Muscle of leg (tissue), 11 donors: ENCODE measurements around the gene TXK. TPM values are rescaled to one million over a fixed set of nuclear protein-coding genes. Genes with fewer than 3 reads are reported as not detected.

Experiments
- DNase-seq: peaks from one replicate; pipeline ENCODE4 v3.0.0; 2013
- H3K27ac ChIP-seq: one replicate; pipeline ENCODE4 v1.5.1; 2013; ENCODE audit warnings: mild to moderate bottlenecking, low read length, control low read depth
- H3K27me3 ChIP-seq: one replicate; pipeline ENCODE4 v1.6.1; 2013; ENCODE audit warnings: low read length; ENCODE audit not compliant: control insufficient read depth, insufficient read depth
- H3K36me3 ChIP-seq: one replicate; pipeline ENCODE4 v1.6.1; 2013; ENCODE audit warnings: low read length; ENCODE audit not compliant: control insufficient read depth, insufficient read depth
- H3K4me1 ChIP-seq: one replicate; pipeline ENCODE4 v1.6.1; 2013; ENCODE audit warnings: low read length; ENCODE audit not compliant: control insufficient read depth, insufficient read depth
- H3K4me3 ChIP-seq: one replicate; pipeline ENCODE4 v1.5.1; 2013; ENCODE audit warnings: low read length, control low read depth
- H3K9me3 ChIP-seq: replicated peaks from 2 replicates; pipeline ENCODE4 v1.6.1; 2013; ENCODE audit warnings: low read depth, low read length; ENCODE audit not compliant: control insufficient read depth
- WGBS: methylation state at CpG from one replicate; pipeline ENCODE4 v1.1.5; 2013; ENCODE audit warnings: missing lambda C conversion rate; ENCODE audit not compliant: insufficient coverage; 5-methylcytosine and 5-hydroxymethylcytosine counted together
- polyA plus RNA-seq, 8 donors: library from polyadenylated mRNA; unstranded; fragments of 120-200 nt; gene quantifications; one replicate each; pipeline versions ENCODE4 v1.2.1 to v1.2.3, GENCODE V29; 2013; ENCODE audit warnings: inconsistent platforms in 1 of 8, low replicate concordance in 1 of 8; ENCODE audit not compliant: insufficient read length in 8 of 8, insufficient read depth in 1 of 8
- total RNA-seq: library from RNA; stranded (reverse); fragments of 120-200 nt; gene quantifications from one replicate; pipeline ENCODE4 v1.2.4, GENCODE V29; 2013

Gene TXK
- total and polyA plus RNA-seq, 9 donors, result 0.11 to 0.72 (median 0.23) TPM

DNA sequence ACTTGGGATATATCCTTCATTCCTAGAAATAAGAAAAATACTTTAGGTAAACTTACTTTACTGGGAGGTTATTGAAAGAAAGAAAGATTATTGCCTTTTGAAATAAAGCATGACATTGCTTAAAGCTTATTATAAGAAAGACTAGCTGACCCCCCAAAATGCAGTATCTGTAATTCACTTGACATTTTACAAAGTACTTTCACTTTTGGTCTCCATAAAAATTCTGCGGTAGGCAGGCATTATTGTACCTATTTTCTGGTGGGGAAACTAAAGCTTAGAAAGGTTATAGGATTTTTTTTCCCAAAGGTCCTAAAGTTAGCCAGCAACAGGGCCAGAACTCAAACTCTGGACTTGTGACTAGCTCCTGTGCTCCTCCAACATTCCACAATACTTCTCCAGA, 29.7 kb upstream of the TXK start:
- no CpG with 5 or more reads among the region's 1 CpG for WGBS
- no peaks in the 10 kb centered on the region for H3K9me3 ChIP-seq
- H3K27me3 ChIP-seq, result no peaks in the 10 kb centered on the region
- H3K4me3 ChIP-seq, result no peak overlapping the region
- no peaks in the 10 kb centered on the region for H3K36me3 ChIP-seq
- H3K27ac ChIP-seq, result no peak overlapping the region
- no peaks in the 10 kb centered on the region for H3K4me1 ChIP-seq
- DNase-seq, result no peak

GRCh38 chr4:48162162-48162561, 28.1 kb upstream of the TXK start:
- no peaks in the 10 kb centered on the region for H3K27me3 ChIP-seq
- no CpG with 5 or more reads among the region's 4 CpGs for WGBS
- H3K27ac ChIP-seq, result no peak overlapping the region
- no peaks in the 10 kb centered on the region for H3K4me1 ChIP-seq
- no peak for DNase-seq
- H3K9me3 ChIP-seq, result no peaks in the 10 kb centered on the region
- no peak overlapping the region for H3K4me3 ChIP-seq
- no peaks in the 10 kb centered on the region for H3K36me3 ChIP-seq

- H3K36me3 ChIP-seq, result no peaks in the 10 kb centered on the region
- no peaks in the 10 kb centered on the region for H3K27me3 ChIP-seq
- peaks cover 16% of the 10 kb centered on the region for H3K9me3 ChIP-seq
- H3K27ac ChIP-seq, result no peak overlapping the region
- WGBS, result 33% methylated on average over 1 of the region's 3 CpGs
- no peak overlapping the region for H3K4me3 ChIP-seq
- no peak for DNase-seq
- no peaks in the 10 kb centered on the region for H3K4me1 ChIP-seq
These were observed 23.2 kb upstream of the TXK start for GRCh38 chr4:48157271-48157670.

DNA sequence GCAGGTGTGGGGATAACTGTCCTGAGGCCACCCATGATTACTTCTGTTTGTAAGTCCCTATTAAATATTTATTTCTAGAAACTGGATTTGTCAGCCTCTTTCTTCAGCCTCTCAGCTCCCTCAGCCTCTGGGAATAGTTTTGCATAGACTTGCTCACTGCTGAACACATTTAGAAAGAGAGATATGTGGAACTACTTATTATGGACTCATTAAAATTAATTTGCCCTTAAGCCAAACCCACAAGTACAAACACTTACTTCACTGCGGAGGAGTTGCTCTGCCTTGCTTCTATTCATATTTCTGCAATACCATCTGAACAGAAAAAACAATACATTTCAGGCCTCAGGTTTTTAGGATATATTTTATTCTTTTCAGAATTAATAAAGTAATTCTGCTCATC, 22.4 kb upstream of the TXK start:
- no peaks in the 10 kb centered on the region for H3K27me3 ChIP-seq
- WGBS, result no CpG with 5 or more reads among the region's 1 CpG

DNA sequence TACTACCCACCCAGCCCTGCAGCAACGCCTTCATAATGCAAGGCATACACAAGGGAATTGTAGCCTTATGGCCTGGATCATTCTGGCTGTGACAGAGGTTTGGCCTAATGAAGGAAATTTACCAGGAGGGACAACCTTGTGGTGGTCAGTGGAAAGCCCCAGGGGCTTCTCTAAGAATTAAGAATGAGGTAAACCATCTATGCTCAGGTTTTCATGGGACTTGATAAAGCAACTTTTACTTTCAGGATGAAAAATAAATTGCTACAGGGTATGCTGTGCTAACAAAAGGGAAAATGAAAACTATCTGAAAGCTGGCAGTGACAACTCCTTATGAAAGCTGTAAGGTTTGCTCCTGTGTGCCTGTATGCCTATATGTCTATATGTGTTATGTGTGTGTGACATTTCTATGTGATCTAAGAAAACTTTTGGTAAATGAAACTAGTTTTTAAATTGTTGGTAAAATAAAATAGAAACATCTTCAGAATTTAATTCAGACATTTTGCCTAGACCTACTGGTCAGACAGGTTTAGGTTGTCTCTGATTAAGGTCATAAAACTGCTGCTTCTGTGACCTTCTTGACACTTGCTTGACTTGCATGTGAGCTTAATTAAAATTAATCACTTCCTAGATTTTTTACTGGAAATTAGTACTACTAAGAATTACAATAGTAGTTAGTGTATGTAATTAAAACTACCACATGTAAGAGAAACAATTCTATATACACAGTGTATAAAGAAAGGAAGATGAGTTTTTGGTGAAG, 19.9 kb upstream of the TXK start:
- Histone ChIP-seq H3K27me3 (no peaks in the 10 kb centered on the region), H3K36me3 (no peaks in the 10 kb centered on the region), H3K9me3 (peaks cover 16% of the 10 kb centered on the region), H3K4me3 (no peak overlapping the region), H3K27ac (no peak overlapping the region), H3K4me1 (no peaks in the 10 kb centered on the region)
- DNase-seq, result no peak
- no CpG with 5 or more reads among the region's 1 CpG for WGBS

More for the DNA sequence above, 22.4 kb upstream of the TXK start:
- no peaks in the 10 kb centered on the region for H3K36me3 ChIP-seq
- H3K9me3 ChIP-seq, result peaks cover 16% of the 10 kb centered on the region
- H3K4me1 ChIP-seq, result no peaks in the 10 kb centered on the region
- H3K27ac ChIP-seq, result no peak overlapping the region
- H3K4me3 ChIP-seq, result no peak overlapping the region
- no peak for DNase-seq

DNA sequence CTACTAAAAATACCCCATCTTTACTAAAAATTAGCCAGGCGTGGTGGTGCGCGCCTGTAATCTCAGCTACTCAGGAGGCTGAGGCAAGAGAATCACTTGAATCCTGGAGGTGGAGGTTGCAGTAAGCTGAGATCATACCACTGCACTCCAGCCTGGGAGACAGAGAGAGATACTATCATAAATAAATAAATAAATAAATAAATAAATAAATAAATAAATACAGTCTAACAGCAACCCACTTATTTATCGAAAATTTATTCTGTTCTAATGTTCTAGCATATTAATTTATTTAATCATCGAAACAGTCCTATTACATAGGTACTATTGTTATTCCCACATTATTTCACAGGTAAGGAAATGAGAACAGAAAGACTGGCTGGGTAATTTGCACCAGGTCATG, 18.2 kb upstream of the TXK start:
- Histone ChIP-seq H3K27me3 (no peaks in the 10 kb centered on the region), H3K4me3 (no peak overlapping the region), H3K36me3 (no peaks in the 10 kb centered on the region), H3K27ac (no peak overlapping the region), H3K9me3 (peaks cover 16% of the 10 kb centered on the region), H3K4me1 (no peaks in the 10 kb centered on the region)
- no peak for DNase-seq
- WGBS, result no CpG with 5 or more reads among the region's 5 CpGs

GRCh38 chr4:48149827-48150370, 15.8 kb upstream of the TXK start:
- Histone ChIP-seq H3K27ac (no peak overlapping the region), H3K4me1 (no peaks in the 10 kb centered on the region), H3K4me3 (no peak overlapping the region), H3K9me3 (peaks cover 7% of the 10 kb centered on the region), H3K27me3 (no peaks in the 10 kb centered on the region), H3K36me3 (no peaks in the 10 kb centered on the region)
- WGBS, result 81% methylated on average over 3 of the region's 3 CpGs
- no peak for DNase-seq

GRCh38 chr4:48147621-48148020, 13.6 kb upstream of the TXK start:
- no CpG with 5 or more reads among the region's 1 CpG for WGBS
- no peak for DNase-seq
- Histone ChIP-seq H3K4me3 (no peak overlapping the region), H3K27ac (no peak overlapping the region), H3K9me3 (no peaks in the 10 kb centered on the region), H3K36me3 (no peaks in the 10 kb centered on the region), H3K4me1 (no peaks in the 10 kb centered on the region), H3K27me3 (no peaks in the 10 kb centered on the region)

GRCh38 chr4:48141048-48141447, 7.0 kb upstream of the TXK start:
- H3K4me3 ChIP-seq, result no peak overlapping the region
- H3K27ac ChIP-seq, result no peak overlapping the region
- no peaks in the 10 kb centered on the region for H3K9me3 ChIP-seq
- no peaks in the 10 kb centered on the region for H3K4me1 ChIP-seq
- DNase-seq, result peak; percentile 33
- no peaks in the 10 kb centered on the region for H3K36me3 ChIP-seq
- no CpG with 5 or more reads among the region's 2 CpGs for WGBS
- no peaks in the 10 kb centered on the region for H3K27me3 ChIP-seq

DNA sequence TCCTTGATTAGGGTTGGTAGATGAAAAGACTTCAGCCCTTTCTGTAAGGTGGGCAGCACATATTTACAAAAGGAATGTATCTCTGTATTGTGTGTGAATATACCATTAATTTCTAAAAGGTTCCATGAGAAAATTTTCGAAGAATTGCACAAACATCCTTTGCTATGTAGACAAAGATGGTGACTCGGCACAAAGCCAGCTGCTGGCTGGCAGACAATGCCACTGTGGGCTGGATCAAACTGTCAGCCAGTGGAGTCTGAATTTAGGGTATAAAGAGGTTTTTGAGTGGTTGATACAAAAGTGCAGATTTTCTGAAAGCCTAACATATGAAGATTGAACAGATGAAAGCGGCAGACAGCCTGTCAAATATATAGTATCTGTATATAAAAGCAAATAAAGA, 5.6 kb upstream of the TXK start:
- 75% methylated on average over 2 of the region's 3 CpGs for WGBS
- no peak for DNase-seq
- Histone ChIP-seq H3K4me3 (no peak overlapping the region), H3K27me3 (no peaks in the 10 kb centered on the region), H3K9me3 (no peaks in the 10 kb centered on the region), H3K4me1 (no peaks in the 10 kb centered on the region), H3K27ac (no peak overlapping the region), H3K36me3 (no peaks in the 10 kb centered on the region)
